ENCODE data around the gene CEP152. TPM values are rescaled to one million over a fixed set of nuclear protein-coding genes. Genes with fewer than 3 reads are reported as not detected.
A peak's percentile ranks its signal among the peaks of the same experiment; 100 is the strongest.

CEP152 gene
- total and polyA plus RNA-seq, 9 of the 15 experiments (the other 6 are each of a cell fraction or from before 2014, with no cell fraction given) = 9.9 to 43.0 (median 23.6) TPM

DNA sequence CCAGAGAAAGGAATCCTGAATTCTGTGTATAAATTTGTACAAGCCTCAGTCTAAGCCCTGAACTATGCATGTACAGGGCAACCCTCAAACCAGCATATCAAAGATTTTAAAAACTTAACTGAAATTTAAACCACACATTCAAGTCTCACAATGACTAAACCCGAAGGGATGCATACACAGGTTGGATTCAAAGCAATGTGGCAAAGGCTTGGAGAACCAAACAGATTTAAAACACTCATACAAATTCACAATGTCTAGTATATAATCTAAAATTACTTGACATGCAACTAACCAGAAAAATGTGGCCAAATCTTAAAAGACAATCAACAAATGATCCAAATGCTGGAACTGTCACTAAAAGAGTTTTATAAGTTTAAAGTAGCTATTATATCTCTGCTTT is 36.4 kb downstream of the CEP152 start:
- Histone ChIP-seq H3K4me3 (no peak overlapping the region), H3K9me3 (replicated peaks; ENCODE audit: control insufficient read depth, insufficient read depth, low read depth, low read length) (no peaks in the 10 kb centered on the region), H3K79me2 (ENCODE audit: control insufficient read depth, insufficient read depth, low read length) (no peaks in the 10 kb centered on the region), H3K9ac (ENCODE audit: insufficient read depth in 1 of 2, low read depth in 2 of 2, low read length in 2 of 2) (no peak overlapping the region), H3K27ac (ENCODE audit: extremely low read depth, low read depth, low read length) (no peak overlapping the region), H3K9me1 (ENCODE audit: control insufficient read depth, insufficient read depth, low read length) (no peaks in the 10 kb centered on the region), H3K4me1 (replicated peaks in 1 of 2; ENCODE audit: control insufficient read depth in 2 of 2, insufficient read depth in 2 of 2, low read length in 2 of 2) (no peaks in the 10 kb centered on the region), H4K20me1 (replicated peaks; ENCODE audit: control insufficient read depth, insufficient read depth, low read length) (no peaks in the 10 kb centered on the region), H3K4me2 (ENCODE audit: insufficient read depth, low read length) (no peak overlapping the region), H3K36me3 (ENCODE audit: control insufficient read depth, insufficient read depth, low read length) (peaks cover 57% of the 10 kb centered on the region), H2AFZ (ENCODE audit: low read depth, low read length) (no peak overlapping the region), H3K27me3 (ENCODE audit: control insufficient read depth in 2 of 2, insufficient read depth in 2 of 2, low read length in 2 of 2) (no peaks in the 10 kb centered on the region)
- no TSS peak for BruUV-seq (replicated peaks)
- 80% methylated on average over 1 of the region's 1 CpG for WGBS (ENCODE audit: insufficient coverage, low coverage, missing lambda C conversion rate)
- in situ Hi-C loops (cut with MboI) (no loop called here), intact Hi-C loops (cut with micrococcal nuclease) (no loop called here)
- ChIA-PET POLR2A (interaction anchor here (1.2 to 1.9 kb wide), 2 partner anchors 12 to 15 kb away, joined by 4 to 5 read pairs; no protein-coding TSS in a partner anchor), CTCF (ENCODE audit: low intra/inter-chr PET ratio) (no interaction called here)
- TF ChIP-seq, protein P1, sequence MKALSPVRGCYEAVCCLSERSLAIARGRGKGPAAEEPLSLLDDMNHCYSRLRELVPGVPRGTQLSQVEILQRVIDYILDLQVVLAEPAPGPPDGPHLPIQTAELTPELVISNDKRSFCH (CRISPR knock-in tag; IDR thresholded peaks at IDR 0.05) = no peak
- TF ChIP-seq, protein P1 (tag; IDR thresholded peaks at IDR 0.05) = no peak
- no peak for TF ChIP-seq POLR2AphosphoS5 (IDR thresholded peaks at IDR 0.05; ENCODE audit: control insufficient read depth, insufficient read depth, low read depth, low read length)
- FAIRE-seq = no peak
- no peak for ATAC-seq
- no peak for DNase-seq (ENCODE audit: extremely low read depth in 1 of 4, low spot score in 3 of 4)

DNA sequence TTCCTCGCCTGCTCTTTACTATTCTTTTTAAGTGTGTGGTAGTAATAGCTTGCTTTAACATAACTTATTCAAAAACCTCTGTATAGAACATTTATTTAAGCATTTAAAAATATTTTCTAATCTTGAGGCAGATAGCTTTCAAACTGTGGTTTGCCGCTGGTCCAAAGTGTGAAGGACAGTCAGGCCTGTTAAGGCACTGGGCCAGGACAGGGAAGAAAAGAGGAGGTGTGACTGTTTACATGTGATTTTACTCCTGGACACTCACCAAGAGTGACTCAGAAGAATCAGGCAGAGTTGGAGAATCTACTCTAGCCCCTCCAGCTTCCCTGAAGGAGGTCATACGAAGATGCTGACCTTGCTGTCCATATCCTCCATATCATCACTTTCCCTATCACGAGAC is 44.7 kb downstream of the CEP152 start:
- peak in 1 of 4 experiments; percentile 3 for DNase-seq (ENCODE audit: extremely low read depth in 1 of 4, low spot score in 3 of 4)
- Histone ChIP-seq H3K4me2 (ENCODE audit: insufficient read depth, low read length) (no peak overlapping the region), H3K27ac (ENCODE audit: extremely low read depth, low read depth, low read length) (no peak overlapping the region), H3K4me3 (no peak overlapping the region), H2AFZ (ENCODE audit: low read depth, low read length) (no peak overlapping the region), H3K27me3 (ENCODE audit: control insufficient read depth in 2 of 2, insufficient read depth in 2 of 2, low read length in 2 of 2) (no peaks in the 10 kb centered on the region), H3K9me1 (ENCODE audit: control insufficient read depth, insufficient read depth, low read length) (no peaks in the 10 kb centered on the region), H3K9me3 (replicated peaks; ENCODE audit: control insufficient read depth, insufficient read depth, low read depth, low read length) (no peaks in the 10 kb centered on the region; the same call in 1 of the 2 replicates), H3K36me3 (ENCODE audit: control insufficient read depth, insufficient read depth, low read length) (peaks cover 84% of the 10 kb centered on the region), H4K20me1 (replicated peaks; ENCODE audit: control insufficient read depth, insufficient read depth, low read length) (no peaks in the 10 kb centered on the region), H3K4me1 (replicated peaks in 1 of 2; ENCODE audit: control insufficient read depth in 2 of 2, insufficient read depth in 2 of 2, low read length in 2 of 2) (peaks cover 0 to 4% of the 10 kb centered on the region in 2 experiments; a peak in 1 of 5 replicates), H3K9ac (ENCODE audit: insufficient read depth in 1 of 2, low read depth in 2 of 2, low read length in 2 of 2) (no peak overlapping the region), H3K79me2 (ENCODE audit: control insufficient read depth, insufficient read depth, low read length) (no peaks in the 10 kb centered on the region)
- CTCF ChIA-PET (ENCODE audit: low intra/inter-chr PET ratio) = no interaction called here
- in situ Hi-C loops (cut with MboI) = no loop called here
- WGBS (ENCODE audit: insufficient coverage, low coverage, missing lambda C conversion rate) = 100% methylated on average over 4 of the region's 4 CpGs
- no peak for ATAC-seq
- FAIRE-seq = no peak
- BruUV-seq (replicated peaks) = no TSS peak
- POLR2A ChIA-PET = no interaction called here
- intact Hi-C loops (cut with micrococcal nuclease) = no loop called here
- no peak for TF ChIP-seq MCM3 (IDR thresholded peaks at IDR 0.05)
- TF ChIP-seq, protein P2, sequence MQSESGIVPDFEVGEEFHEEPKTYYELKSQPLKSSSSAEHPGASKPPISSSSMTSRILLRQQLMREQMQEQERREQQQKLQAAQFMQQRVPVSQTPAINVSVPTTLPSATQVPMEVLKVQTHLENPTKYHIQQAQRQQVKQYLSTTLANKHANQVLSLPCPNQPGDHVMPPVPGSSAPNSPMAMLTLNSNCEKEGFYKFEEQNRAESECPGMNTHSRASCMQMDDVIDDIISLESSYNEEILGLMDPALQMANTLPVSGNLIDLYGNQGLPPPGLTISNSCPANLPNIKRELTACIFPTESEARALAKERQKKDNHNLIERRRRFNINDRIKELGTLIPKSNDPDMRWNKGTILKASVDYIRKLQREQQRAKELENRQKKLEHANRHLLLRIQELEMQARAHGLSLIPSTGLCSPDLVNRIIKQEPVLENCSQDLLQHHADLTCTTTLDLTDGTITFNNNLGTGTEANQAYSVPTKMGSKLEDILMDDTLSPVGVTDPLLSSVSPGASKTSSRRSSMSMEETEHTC (IDR thresholded peaks at IDR 0.05) = no peak
- TF ChIP-seq, protein P3, sequence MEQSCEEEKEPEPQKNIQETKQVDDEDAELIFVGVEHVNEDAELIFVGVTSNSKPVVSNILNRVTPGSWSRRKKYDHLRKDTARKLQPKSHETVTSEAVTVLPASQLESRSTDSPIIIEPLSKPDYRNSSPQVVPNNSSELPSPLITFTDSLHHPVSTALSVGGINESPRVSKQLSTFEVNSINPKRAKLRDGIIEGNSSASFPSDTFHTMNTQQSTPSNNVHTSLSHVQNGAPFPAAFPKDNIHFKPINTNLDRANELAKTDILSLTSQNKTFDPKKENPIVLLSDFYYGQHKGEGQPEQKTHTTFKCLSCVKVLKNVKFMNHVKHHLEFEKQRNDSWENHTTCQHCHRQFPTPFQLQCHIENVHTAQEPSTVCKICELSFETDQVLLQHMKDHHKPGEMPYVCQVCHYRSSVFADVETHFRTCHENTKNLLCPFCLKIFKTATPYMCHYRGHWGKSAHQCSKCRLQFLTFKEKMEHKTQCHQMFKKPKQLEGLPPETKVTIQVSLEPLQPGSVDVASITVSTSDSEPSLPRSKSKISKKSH (CRISPR knock-in tag; IDR thresholded peaks at IDR 0.05) = no peak
- no peak for TF ChIP-seq ZNF12 (CRISPR knock-in tag; IDR thresholded peaks at IDR 0.05)
- no peak for TF ChIP-seq RBM17 (IDR thresholded peaks at IDR 0.05; ENCODE audit: borderline replicate concordance, low read depth, low read length)
- no peak for TF ChIP-seq YBX1 (IDR thresholded peaks at IDR 0.05)
